ENCODE measurements around the gene CEP44.

- TF ChIP-seq SPI1 (IDR thresholded peaks at IDR 0.05; ENCODE audit: low read depth, low read length), result no peak
- TF ChIP-seq TAF1 (IDR thresholded peaks at IDR 0.05; ENCODE audit: low read depth, low read length), result no peak
- no peak for TF ChIP-seq POLR2AphosphoS5 (IDR thresholded peaks at IDR 0.05; ENCODE audit: low read depth, low read length)
Measured at GRCh38 chr4:174314274-174314673, 30.6 kb downstream of the CEP44 start.
